ENCODE results near the gene CSNK1A1L.
A peak's percentile ranks its signal among the peaks of the same experiment; 100 is the strongest.

CSNK1A1L gene

DNA sequence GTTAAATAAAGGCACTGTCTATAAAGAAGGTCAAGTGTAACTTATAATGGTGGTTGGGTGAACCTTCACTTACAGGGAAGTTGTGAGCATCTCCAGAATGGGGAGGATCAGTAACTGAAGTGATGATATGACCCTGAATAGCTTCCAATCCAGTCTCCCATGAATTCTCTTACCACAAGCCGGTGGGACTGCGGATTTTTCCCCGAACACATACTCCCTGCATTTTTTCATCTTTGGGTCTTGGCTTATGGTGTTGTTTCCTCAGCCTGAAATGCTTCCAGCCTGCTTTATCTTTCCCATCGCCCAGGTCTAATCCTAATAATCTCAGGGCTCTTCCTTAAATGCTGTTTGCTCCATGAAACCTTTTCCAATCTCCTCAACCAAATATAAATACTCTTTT is 2.0 kb upstream of the CSNK1A1L start:
- DNase-seq (ENCODE audit: low read depth in 2 of 2), result no peak

DNA sequence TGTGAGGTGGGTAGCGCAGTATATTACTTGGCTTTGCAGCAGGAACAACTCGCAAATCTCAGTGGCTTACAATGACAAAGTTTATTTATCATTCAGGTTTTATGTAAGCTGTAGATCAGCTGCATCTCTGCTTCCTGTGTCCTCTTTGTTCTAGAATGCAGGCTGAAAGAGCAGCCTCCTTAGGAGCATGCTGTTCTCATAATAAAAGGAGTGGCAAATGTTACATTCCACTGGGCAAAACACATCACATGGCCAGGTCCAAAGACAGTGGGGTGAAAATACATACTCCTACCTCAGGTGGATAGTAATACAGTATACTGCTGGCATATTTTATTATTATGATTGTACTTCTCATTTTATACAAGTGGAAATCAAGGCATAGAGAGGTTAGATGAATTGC is 1.2 kb upstream of the CSNK1A1L start:
- DNase-seq (ENCODE audit: low read depth in 2 of 2), result no peak

DNA sequence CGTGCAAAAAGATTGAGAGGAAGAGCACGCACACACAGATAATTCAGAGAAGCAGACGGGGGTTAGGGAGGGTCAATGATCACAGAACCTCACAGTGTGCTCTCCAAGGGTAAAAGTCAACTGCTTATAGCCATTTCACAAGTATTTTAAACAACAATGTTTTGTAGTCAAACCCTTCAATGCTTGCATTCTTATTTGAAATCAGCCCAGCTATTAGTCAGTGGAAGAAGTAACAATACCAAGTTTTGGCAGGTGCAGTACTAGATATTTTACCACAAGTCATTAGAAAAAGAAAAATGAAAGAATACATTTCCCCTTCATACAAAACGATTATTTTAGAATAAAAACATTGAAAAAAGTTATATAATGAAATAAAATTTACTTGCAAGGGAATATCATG is 2.6 kb downstream of the CSNK1A1L start:
- DNase-seq (ENCODE audit: low read depth in 2 of 2), result no peak

DNA sequence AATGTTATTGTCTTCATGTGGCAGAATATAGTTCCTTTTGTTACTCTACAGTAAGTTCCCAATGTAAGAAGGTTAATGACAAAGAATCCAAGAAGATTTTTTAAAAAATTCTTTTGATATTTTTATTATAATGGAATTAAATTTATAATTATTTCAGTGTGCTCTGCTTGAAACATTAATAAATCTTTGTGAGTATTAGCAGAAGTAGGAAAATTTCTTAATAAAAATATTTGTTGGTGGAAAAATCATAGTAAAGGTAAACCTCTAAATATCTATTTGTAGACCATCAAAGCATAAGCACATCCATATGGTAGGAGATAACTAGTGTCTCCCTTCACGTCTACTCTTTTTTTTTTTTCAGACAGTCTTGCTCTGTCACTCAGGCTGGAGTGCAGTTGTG is 4.3 kb downstream of the CSNK1A1L start:
- no peak for DNase-seq (ENCODE audit: low read depth in 2 of 2)

DNA sequence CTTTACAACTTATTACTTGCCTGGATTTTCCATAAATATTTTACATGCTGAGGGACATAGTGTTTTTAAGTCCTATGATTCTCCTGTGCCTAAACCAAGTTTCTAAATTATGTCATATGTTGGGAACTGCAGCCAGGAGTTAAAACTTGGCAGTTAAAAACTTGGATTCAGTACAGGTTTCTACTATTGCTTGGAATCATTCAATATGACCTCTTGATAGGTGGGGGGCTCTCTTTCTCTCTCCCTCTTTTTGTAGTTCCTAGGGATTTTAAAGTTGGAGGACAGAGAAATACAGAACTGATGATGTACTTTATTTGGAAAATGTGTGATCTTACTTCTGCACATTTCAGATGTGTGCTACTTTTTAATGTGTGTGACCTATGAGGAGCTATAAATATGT is 4.7 kb downstream of the CSNK1A1L start:
- no peak for DNase-seq (ENCODE audit: low read depth in 2 of 2)

DNA sequence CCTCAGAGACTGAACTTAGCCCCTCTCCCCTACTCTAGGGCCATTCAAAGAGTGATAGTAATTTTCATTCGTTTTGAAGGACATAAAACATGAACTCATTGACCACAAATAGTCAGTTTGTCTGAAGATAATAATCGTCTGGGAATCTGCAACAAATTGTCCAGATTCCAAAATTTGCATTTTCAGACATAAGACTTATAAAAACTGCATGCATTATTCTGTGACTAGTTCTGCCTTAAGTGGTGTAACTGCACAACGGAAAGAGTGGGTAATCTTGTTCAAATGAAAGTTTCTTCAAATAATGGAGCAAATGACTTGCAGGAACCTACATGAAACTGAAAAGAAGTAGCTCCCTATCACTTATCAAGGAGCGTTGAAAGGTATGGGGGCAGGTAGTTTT is 8.4 kb downstream of the CSNK1A1L start:
- peak in 1 of 2 experiments; percentile 5 for DNase-seq (ENCODE audit: low read depth in 2 of 2)

DNA sequence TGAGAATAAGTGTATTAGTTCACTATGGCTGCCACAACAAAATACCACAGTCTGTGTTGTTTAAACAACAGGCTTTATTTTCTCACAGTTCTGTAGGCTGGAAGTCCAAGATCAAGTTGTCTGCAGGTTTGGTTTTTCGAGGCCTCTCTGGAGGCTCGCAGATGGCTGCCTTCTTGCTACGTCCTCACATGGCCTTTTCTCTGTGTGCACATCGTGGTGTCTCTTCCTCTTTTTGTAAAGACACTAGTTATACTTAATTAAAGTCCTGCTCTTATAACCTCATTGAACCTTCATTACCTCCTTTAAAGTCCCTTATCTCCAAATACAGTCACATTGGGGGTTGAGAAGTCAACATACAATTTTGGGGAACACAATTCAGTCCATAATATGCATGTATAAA is 10.6 kb downstream of the CSNK1A1L start:
- no peak for DNase-seq (ENCODE audit: low read depth in 2 of 2)

DNA sequence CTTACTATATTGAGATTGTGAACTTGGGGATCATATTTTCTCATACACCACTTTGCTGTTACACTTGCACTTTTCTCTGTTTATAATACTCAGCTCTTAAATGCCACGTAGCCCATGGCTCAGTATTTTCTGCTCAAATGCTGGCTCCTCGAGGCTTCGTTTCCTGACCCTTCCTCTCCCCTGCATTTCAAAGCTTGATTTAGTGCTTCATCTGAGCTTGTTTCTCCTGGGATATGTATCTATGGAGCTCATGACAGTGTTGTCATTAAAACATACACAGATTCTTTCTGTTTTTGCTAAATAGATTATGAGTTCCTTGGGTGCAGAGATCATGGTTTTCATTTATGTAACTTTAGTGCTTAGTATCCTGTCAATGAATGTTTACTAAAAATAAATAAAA is 11.4 kb downstream of the CSNK1A1L start:
- no peak for DNase-seq (ENCODE audit: low read depth in 2 of 2)

DNA sequence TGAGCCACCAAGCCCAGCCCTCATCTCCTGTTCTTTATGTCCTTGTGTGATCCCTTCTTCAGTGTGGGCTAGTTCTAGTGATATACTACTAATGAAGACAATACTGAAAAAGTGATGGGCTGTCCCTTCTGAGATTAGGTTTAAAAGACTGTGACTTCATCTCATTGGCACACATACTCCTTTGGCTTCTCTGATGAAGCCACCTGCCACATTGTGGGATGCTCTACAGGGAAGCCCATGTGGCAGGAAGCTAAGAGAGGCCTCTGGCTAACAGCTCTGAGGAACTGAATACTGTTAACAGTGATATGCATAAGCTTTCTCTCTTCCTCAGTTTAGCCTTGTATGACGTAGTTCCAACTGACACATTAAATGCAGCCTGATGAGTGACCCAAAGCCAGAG is 13.6 kb downstream of the CSNK1A1L start:
- no peak for DNase-seq (ENCODE audit: low read depth in 2 of 2)

DNA sequence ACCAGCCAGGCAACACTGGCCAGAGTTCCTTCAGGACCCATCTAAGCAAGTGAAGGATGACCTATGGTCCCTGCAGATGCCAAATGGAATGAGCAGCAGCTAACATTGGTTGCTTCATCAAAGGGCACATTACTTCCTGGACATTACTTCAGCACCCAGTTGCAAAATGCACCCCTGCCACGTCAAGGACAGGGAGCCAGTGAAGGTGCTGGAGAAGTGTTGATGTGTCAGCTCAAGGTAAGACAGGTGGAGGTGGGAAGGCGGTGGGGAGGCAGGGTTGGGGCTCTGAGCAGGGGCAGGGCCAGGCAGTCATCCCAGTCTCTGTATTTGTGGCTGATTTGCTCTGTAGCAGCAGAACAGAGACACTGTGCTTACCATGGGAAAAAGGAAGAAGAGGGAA is 14.6 kb downstream of the CSNK1A1L start:
- no peak for DNase-seq (ENCODE audit: low read depth in 2 of 2)

DNA sequence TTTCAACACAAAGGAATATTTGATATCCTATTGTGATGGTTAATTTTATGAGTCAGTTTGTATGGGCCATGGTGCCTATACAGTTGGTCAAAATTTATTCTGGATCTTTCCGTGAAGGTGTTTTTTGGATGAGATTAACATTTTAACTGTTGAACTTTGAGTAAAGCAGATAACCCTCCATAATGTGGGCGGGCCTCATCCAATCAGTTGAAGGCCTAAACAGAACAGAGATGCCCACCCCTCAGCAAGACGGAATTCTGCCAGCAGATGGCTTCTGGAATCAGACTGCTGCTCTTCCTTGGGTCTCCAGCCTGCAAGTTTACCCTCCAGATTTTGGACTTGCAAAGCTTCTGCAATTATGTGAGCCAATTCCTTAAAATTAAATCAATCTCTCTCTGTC is 16.0 kb downstream of the CSNK1A1L start:
- no peak for DNase-seq (ENCODE audit: low read depth in 2 of 2)

DNA sequence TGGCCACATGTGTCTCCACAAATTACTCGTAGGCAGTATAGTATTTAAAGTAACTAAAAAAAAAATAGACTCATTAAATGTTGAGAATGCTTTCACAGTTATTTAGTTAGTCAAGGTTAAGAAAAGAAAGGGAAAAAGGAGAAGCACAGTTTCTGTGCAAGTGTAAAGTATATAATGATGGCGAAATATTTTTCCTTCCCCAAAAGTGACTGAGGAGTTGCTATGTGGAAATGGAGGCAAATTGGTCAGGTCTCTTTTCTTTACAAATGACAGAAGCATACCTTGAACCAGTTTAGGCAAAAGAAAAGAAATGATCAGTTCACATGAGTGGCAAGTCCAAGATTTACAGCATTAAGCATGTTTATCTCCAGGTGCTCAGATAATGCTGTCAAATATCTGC is 18.0 kb downstream of the CSNK1A1L start:
- no peak for DNase-seq (ENCODE audit: low read depth in 2 of 2)

DNA sequence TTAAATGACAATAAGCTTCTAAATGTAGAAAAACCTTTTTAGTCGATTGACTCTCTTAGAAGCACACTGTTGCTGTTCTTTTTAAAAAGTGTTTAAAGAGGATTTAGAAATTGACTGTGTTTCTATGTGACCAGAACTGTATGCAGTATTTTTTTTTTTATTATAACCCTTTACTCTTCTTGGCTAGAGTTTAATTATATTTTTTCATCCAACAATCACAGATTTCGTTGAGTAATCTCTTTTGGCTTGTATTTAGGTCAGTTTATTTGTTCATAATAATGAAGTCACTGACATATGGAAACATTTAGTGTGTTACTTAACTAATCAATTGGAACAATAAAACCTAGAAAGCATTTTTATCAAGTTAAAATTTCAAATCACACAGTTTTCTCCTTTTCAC is 19.9 kb downstream of the CSNK1A1L start:
- no peak for DNase-seq (ENCODE audit: low read depth in 2 of 2)

DNA sequence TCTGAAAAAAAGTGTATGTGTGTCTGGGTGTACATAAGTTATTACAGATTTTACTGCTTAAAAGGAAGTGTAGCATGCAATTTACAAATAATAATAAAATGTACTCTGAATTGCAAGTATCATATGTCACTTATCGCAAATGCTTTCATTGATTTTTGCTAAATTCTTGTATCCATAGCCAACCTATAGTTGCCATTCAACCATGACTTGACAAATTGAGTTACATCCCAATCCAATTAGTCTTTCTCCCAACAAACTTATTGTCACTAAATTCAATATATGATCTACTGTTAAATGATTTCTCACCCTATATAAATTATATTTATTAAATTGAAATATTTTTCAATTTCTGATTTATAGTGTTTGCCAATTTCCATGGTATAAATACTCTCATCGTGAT is 28.6 kb downstream of the CSNK1A1L start:
- DNase-seq (ENCODE audit: low read depth in 2 of 2), result no peak

DNA sequence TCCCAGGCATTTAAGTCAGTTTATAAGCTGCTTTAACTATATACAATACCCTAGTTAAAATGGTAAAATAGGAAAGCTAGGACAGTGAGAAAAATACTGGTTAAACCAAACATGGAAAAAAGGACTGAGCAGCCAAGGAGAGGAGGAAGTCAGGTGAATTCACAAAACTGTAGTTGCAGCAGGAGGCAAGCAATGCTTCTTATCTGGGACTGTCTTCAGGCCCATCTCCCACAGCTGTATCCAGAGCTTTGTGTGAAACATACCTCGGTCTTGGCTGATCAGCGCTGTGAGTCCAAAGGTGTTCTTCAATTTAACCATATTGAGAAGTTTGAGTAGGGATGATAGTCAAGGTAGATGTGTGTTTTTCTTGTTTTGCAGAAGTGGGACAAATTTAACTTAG is 30.3 kb downstream of the CSNK1A1L start:
- DNase-seq (ENCODE audit: low read depth in 2 of 2), result no peak

DNA sequence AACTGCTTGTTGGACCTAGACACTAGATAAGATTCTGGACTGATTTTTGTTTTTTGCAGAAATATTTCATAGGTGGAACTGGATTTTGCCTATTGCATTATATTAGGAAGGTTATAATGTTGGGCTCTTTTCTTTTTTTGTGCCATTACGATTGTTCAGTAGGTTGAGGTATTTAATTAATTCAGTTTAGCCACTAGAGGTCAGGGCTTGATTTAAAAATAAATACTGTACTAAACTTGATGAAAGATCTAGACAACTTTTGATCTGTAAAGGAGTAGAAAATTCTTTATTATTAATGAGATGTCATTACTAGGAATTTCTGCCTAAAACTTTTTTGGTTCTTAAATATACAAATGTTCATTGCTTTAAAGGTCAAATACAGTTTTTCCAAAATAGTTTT is 30.8 kb downstream of the CSNK1A1L start:
- peak; percentile 21 to 27 for DNase-seq (ENCODE audit: low read depth in 2 of 2)

DNA sequence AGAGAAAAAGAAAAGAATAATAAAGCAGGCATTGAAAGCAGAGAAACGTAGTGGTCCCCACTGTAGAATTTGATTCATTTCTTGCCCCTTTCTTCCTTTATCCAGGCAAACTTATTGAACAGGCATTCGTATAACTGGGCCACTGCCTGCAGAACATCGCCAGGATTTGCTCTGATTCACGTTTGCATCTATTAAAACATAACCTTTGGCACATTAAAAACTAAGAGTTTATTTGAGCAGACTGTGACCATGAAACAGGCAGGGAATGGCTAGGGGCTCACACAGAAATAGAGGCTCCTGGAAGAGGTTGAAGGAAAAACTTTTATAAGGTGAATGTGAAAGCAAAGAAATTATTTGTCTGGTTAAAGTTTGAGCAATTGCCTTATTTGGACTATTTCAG is 33.4 kb downstream of the CSNK1A1L start:
- no peak for DNase-seq (ENCODE audit: low read depth in 2 of 2)

DNA sequence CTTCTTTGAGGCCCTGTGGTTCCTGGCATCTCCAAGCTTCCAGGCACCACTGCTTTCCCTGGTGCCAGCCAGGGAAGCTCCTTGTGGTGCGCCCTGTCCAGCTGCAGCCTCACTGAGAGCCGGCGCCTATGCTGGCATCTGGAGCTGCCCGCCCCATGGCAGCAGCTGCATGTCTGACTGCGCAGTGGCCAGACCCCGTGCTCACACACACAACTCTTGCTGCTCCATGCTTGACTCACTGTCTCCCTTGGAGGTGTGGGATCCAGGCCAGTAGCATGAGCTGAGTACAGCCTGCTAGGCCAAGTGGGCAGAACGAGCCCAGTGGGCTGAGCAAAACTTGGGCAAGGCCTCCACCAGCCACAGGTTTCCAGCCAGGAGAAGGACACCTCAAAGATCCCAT is 34.5 kb downstream of the CSNK1A1L start:
- no peak for DNase-seq (ENCODE audit: low read depth in 2 of 2)

DNA sequence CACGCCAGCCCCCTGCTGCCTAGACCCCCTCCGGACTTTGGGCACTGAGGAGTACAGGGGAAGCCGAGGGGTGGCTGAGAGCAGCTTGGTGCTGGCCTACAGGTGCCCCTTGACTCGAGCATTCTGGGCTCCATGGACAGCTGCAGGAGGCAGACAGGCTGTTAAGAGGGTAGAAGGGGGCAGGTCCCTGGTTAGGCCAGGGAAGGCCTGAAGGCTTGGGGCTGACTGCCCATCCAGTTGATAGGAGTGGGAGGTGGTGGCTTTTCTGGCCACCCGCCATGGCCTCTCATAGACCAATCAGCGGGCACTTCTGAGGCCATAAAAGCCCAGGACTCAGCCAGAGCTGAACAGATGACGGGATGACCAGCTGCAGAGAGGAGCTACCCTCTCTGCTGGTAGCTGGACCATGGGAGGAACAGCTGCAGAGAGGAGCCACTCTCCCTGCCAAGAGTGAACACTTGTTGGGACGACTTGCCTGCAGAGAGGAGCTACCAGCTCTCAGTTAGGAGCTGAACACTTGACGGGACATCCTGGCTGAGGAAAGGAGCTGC is 35.2 kb downstream of the CSNK1A1L start:
- DNase-seq (ENCODE audit: low read depth in 2 of 2), result no peak

DNA sequence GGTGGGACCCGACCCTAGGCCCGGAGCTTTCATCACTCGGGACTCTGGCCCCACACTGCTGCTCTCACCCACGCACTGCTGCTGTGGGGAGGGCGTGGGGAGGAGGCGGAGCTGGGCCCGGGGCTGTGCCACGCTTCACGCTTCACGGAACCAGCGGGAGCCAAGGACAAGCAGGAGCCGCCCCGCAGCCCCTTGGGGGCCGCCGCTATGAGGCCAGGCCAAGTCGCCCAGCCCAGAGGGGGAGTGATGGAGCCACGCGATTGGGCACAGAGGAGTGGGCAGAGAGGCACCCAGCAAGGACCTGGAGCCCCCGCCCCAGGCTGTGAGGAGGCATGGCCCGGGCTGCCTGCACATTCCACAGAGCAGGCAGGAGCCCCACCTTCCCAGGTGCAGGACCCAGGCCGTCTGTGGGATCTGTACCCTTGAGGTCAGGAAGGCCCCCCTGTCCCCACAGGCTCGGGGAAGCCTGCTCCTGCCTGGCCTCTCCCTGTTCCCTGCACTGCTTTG is 35.8 kb downstream of the CSNK1A1L start:
- no peak for DNase-seq (ENCODE audit: low read depth in 2 of 2)

DNA sequence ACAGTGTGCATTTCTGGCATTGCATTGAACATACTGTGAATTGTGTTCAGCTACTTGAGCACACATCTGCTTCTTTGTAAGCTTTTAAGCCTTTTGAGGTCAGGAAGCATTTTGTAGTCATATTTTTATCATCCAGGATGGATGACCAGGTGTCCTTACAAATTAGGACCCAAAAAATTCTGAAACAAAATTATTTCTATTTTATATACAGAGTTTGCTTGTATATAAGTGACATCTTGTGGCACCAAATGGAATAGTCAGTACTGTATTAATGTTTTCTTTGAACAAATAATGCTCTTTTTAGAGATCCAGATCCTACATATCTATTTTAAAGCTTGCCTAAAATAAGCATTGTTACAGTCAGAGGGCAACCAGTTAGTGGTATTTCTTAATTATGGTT is 36.5 kb downstream of the CSNK1A1L start:
- DNase-seq (ENCODE audit: low read depth in 2 of 2), result no peak

DNA sequence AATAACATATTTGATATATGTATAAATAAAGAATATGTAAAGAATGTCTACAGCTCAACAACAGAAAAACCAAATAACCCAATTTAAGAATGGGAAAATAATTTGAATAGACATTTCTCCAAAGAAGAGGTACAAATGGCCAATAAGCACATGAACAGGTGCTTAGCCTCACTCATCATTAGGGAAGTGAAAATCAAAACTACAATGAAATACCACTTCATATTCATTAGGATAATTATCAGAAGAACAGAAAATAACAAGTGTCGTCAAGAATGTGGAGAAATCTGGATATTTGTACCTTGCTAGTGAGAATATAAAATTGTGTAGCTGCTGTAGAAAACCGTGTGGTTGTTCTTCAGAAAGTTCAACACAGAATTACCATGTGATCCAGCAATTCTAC is 37.6 kb downstream of the CSNK1A1L start:
- DNase-seq (ENCODE audit: low read depth in 2 of 2), result no peak

DNA sequence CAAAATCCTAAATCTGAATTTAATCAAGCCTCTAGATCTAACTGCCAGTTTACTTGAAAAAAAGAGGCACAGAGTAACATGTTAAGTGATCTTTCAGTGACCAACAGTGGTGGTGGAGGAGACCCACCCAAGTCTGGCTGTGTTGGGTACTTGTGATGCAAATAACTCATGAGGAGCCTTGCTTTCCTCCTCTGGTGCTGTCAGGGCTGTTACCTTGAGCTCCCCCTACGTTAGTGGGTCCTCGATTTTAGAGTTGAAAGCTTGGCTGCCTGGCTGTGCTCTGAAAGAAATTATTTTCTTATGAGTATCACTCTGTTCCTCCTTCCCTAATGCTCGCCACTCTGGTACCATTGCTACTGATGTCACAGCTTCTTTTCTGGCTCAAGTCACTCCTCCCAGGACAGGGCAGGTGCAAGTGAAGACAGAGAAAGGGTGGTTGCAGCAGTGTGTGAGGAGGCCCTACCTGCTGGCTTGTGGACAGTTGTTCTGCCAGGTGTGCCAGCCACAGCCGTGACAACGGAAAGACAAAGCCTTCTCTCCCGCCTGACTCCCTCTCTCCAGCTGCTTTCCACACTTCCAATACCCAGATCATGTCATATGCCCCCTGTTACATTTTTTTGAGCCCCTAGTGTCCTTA is 39.5 kb downstream of the CSNK1A1L start:
- DNase-seq (ENCODE audit: low read depth in 2 of 2), result no peak

DNA sequence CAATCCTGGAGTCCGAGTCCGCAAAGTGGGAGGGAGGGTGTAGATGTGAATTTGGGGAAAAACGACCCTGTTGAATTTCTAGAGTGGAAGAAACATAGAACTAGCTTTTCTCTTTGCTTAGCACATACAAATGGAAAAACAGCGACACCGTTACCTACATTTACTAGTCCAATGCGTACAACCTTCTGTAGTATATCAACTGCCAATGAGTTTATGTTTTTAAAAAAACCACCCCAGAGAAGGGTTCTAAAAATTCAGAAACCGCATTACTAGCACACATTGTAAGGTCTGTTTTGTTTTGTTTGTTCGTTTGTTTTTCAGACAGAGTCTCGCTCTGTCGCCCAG is 45.6 kb downstream of the CSNK1A1L start:
- no peak for DNase-seq (ENCODE audit: low read depth in 2 of 2)
